Glutamatergic neuron (in vitro differentiated cells): Measurements from ENCODE around the gene RNF208. TPM values are rescaled to one million over a fixed set of nuclear protein-coding genes. Genes with fewer than 3 reads are reported as not detected.
"Not testable (repeated sequence)": the region's sequence is repeated elsewhere in the genome, so short reads cannot be mapped to it uniquely, and the experiment has no call there.

Experiments used
- DNase-seq: peaks from one replicate; pipeline ENCODE4 v3.0.0; 2022
- H3K27ac Mint-ChIP-seq: one replicate; pipeline ENCODE4 v1.8.0; 2020; ENCODE audit warnings: mild to moderate bottlenecking, mixed read lengths, inconsistent platforms; ENCODE audit not compliant: unreplicated experiment
- H3K27me3 Mint-ChIP-seq: one replicate; pipeline ENCODE4 v1.8.0; 2020; ENCODE audit warnings: mild to moderate bottlenecking, moderate library complexity, mixed read lengths, inconsistent platforms; ENCODE audit not compliant: unreplicated experiment
- H3K36me3 Mint-ChIP-seq: one replicate; pipeline ENCODE4 v1.8.0; 2020; ENCODE audit warnings: mild to moderate bottlenecking, mixed read lengths, inconsistent platforms; ENCODE audit not compliant: unreplicated experiment
- H3K4me1 Mint-ChIP-seq: one replicate; pipeline ENCODE4 v1.8.0; 2020; ENCODE audit warnings: mild to moderate bottlenecking, low read depth, mixed read lengths, inconsistent platforms; ENCODE audit not compliant: unreplicated experiment
- H3K4me3 Mint-ChIP-seq: one replicate; pipeline ENCODE4 v1.8.0; 2020; ENCODE audit warnings: mild to moderate bottlenecking, mixed read lengths, inconsistent platforms; ENCODE audit not compliant: unreplicated experiment
- H3K9me3 Mint-ChIP-seq: one replicate; pipeline ENCODE4 v1.8.0; 2020; ENCODE audit warnings: mild to moderate bottlenecking, moderate library complexity, mixed read lengths, inconsistent platforms; ENCODE audit not compliant: unreplicated experiment
- CTCF ChIP-seq: fragments of 200-600 bp; sonication (generic); IDR thresholded peaks from one replicate; pipeline ENCODE4 v1.5.0; 2021; ENCODE audit not compliant: partially characterized antibody, unreplicated experiment
- total RNA-seq: library from RNA; stranded (reverse); fragmentation: NEBNext Ultra II Directional; extraction: Animal tissue kit (Norgen Biotek cat#: 25700); gene quantifications from one replicate; pipeline ENCODE4 v1.2.1, GENCODE V29; 2021; ENCODE audit not compliant: unreplicated experiment

The RNF208 gene
- total RNA-seq, 1 donor from 2014 or later: 24.8 TPM

GRCh38 chr9:137265496-137266161 lies 43.6 kb upstream of the RNF208 start:
- H3K4me1 Mint-ChIP-seq: no peaks in the 10 kb centered on the region
- no peak for TF ChIP-seq CTCF
- H3K4me3 Mint-ChIP-seq: no peak overlapping the region
- H3K27ac Mint-ChIP-seq: no peak overlapping the region
- H3K36me3 Mint-ChIP-seq: no peaks in the 10 kb centered on the region
- H3K9me3 Mint-ChIP-seq: peaks cover 7% of the 10 kb centered on the region
- H3K27me3 Mint-ChIP-seq: peaks cover 3% of the 10 kb centered on the region
- no peak for DNase-seq

- Mint-ChIP-seq H3K27me3 (peaks cover 3% of the 10 kb centered on the region), H3K27ac (no peak overlapping the region), H3K4me3 (no peak overlapping the region), H3K9me3 (peaks cover 7% of the 10 kb centered on the region), H3K36me3 (no peaks in the 10 kb centered on the region), H3K4me1 (no peaks in the 10 kb centered on the region)
- DNase-seq: no peak
- TF ChIP-seq CTCF: no peak
Measured at GRCh38 chr9:137264067-137264466, 42.0 kb upstream of the RNF208 start.

GRCh38 chr9:137263506-137263905 lies 41.5 kb upstream of the RNF208 start:
- no peak for TF ChIP-seq CTCF
- Mint-ChIP-seq H3K27ac (no peak overlapping the region), H3K9me3 (peaks cover 6% of the 10 kb centered on the region), H3K4me1 (no peaks in the 10 kb centered on the region), H3K27me3 (peaks cover under 1% of the 10 kb centered on the region), H3K4me3 (no peak overlapping the region), H3K36me3 (no peaks in the 10 kb centered on the region)
- DNase-seq: no peak

GRCh38 chr9:137262909-137263285 lies 40.9 kb upstream of the RNF208 start:
- TF ChIP-seq CTCF: no peak
- Mint-ChIP-seq H3K4me3 (no peak overlapping the region), H3K27ac (peak overlapping the region; percentile 33)

GRCh38 chr9:137262173-137262908 lies 40.3 kb upstream of the RNF208 start:
- peak; percentile 61 for DNase-seq
- H3K27me3 Mint-ChIP-seq: not testable (repeated sequence)

More at GRCh38 chr9:137262909-137263285, 40.9 kb upstream of the RNF208 start:
- DNase-seq: no peak
- Mint-ChIP-seq H3K4me1 (no peaks in the 10 kb centered on the region), H3K36me3 (no peaks in the 10 kb centered on the region), H3K27me3 (no peaks in the 10 kb centered on the region), H3K9me3 (peaks cover 5% of the 10 kb centered on the region)

More at GRCh38 chr9:137262173-137262908, 40.3 kb upstream of the RNF208 start:
- not testable (repeated sequence) for H3K36me3 Mint-ChIP-seq, H3K4me1 Mint-ChIP-seq, H3K9me3 Mint-ChIP-seq, H3K4me3 Mint-ChIP-seq
- peak overlapping the region; percentile 33 for H3K27ac Mint-ChIP-seq
- TF ChIP-seq CTCF: peak; percentile 53
